Measurements from ENCODE around the gene TGM4. TPM values are rescaled to one million over a fixed set of nuclear protein-coding genes. Genes with fewer than 3 reads are reported as not detected.

TGM4 gene
- total and polyA plus RNA-seq, 10 of the 15 experiments (the other 5 are each of a cell fraction or from before 2014, with no cell fraction given): not detected

DNA sequence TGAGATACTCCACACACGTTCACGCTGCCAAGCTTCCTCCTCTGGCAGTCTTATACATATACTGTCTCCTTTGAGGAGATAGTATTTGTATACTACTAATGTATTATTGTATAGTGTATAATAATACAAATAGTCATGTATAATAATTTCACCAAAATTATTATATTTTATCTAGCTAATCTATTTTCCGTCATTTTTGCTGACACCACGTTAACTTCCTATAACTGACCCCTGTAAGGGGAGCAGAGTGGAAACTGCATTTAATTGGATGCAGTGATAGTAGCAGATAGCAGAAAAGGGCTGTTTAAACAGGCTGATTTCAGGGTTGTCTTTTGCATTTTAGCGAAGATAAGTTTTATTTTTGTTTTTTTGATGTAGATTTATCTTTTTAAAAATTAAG is 43.2 kb upstream of the TGM4 start:
- CTCF ChIA-PET: interaction anchor here (1.1 to 1.8 kb wide), 2 partner anchors 19 to 25 kb away, joined by 3 to 4 read pairs; no protein-coding TSS in a partner anchor
- POLR2A ChIA-PET: no interaction called here
- no peak for TF ChIP-seq TARDBP (IDR thresholded peaks at IDR 0.05; ENCODE audit: borderline replicate concordance)
- TF ChIP-seq SREBF1 (IDR thresholded peaks at IDR 0.05; ENCODE audit: low read length): no peak
- TF ChIP-seq, protein P1, sequence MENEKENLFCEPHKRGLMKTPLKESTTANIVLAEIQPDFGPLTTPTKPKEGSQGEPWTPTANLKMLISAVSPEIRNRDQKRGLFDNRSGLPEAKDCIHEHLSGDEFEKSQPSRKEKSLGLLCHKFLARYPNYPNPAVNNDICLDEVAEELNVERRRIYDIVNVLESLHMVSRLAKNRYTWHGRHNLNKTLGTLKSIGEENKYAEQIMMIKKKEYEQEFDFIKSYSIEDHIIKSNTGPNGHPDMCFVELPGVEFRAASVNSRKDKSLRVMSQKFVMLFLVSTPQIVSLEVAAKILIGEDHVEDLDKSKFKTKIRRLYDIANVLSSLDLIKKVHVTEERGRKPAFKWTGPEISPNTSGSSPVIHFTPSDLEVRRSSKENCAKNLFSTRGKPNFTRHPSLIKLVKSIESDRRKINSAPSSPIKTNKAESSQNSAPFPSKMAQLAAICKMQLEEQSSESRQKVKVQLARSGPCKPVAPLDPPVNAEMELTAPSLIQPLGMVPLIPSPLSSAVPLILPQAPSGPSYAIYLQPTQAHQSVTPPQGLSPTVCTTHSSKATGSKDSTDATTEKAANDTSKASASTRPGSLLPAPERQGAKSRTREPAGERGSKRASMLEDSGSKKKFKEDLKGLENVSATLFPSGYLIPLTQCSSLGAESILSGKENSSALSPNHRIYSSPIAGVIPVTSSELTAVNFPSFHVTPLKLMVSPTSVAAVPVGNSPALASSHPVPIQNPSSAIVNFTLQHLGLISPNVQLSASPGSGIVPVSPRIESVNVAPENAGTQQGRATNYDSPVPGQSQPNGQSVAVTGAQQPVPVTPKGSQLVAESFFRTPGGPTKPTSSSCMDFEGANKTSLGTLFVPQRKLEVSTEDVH (IDR thresholded peaks at IDR 0.05; ENCODE audit: low read depth, partially characterized antibody): no peak
- TF ChIP-seq FOXK2 (IDR thresholded peaks at IDR 0.05): no peak
- TF ChIP-seq ZNF217 (IDR thresholded peaks at IDR 0.05): no peak
- no peak for TF ChIP-seq JUND (IDR thresholded peaks at IDR 0.05; ENCODE audit: low read depth, low read length)
- no peak for TF ChIP-seq YBX1 (IDR thresholded peaks at IDR 0.05)
- TF ChIP-seq EGR1 (IDR thresholded peaks at IDR 0.05; ENCODE audit: borderline replicate concordance in 1 of 2, low read depth in 2 of 2, low read length in 2 of 2): no peak
- TF ChIP-seq POLR2A (IDR thresholded peaks at IDR 0.05; ENCODE audit: low read depth, low read length): no peak
- no peak for TF ChIP-seq CTCF (IDR thresholded peaks at IDR 0.05 in 2 of 3, conservative IDR thresholded peaks at IDR 0.05 in 1 of 3; ENCODE audit: control insufficient read depth in 2 of 3, extremely low read depth in 1 of 3, insufficient read depth in 1 of 3, low read depth in 3 of 3, low read length in 3 of 3)
- H3K36me3 ChIP-seq (ENCODE audit: control insufficient read depth in 2 of 2, insufficient read depth in 2 of 2, low read length in 1 of 2): peaks cover 13 to 15% of the 10 kb centered on the region in 2 experiments; a peak in 3 of 4 replicates
- BruUV-seq (replicated peaks): no TSS peak
- H2AFZ ChIP-seq (ENCODE audit: control insufficient read depth, low read depth, low read length): no peak overlapping the region
- SMC1A ChIA-PET (ENCODE audit: uncharacterized antibody, unreplicated experiment): interaction anchor here (0.8 to 1.4 kb wide), 4 partner anchors 8 to 20 kb away, joined by 3 to 4 read pairs (median 3); no protein-coding TSS in a partner anchor
- FAIRE-seq: no peak
- no peaks in the 10 kb centered on the region for H3K79me2 ChIP-seq (ENCODE audit: control insufficient read depth, insufficient read depth, low read length)
- no peak overlapping the region for H3K4me2 ChIP-seq (ENCODE audit: control insufficient read depth, insufficient read depth)
- RAD21 ChIA-PET (ENCODE audit: unreplicated experiment): no interaction called here
- DNase-seq (ENCODE audit: low read depth, low spot score): no peak
- no peaks in the 10 kb centered on the region for H3K27me3 ChIP-seq (replicated peaks in 1 of 2; ENCODE audit: control insufficient read depth in 2 of 2, insufficient read depth in 2 of 2, low read length in 1 of 2)
- no peaks in the 10 kb centered on the region for H3K4me1 ChIP-seq (ENCODE audit: control insufficient read depth, insufficient read depth, low read length)
- in situ Hi-C loops (cut with MboI): no loop called here
- H3K9me3 ChIP-seq (replicated peaks; ENCODE audit: control insufficient read depth, insufficient read depth, low read length): no peaks in the 10 kb centered on the region; the same call in 1 of the 3 replicates
- no peak overlapping the region for H3K27ac ChIP-seq (ENCODE audit: control insufficient read depth, insufficient read depth)
- WGBS (ENCODE audit: insufficient coverage, insufficient replicate concordance, low lambda C conversion rate, missing lambda C conversion rate): 100% methylated on average over 5 of the region's 5 CpGs
- no peak overlapping the region for H3K9ac ChIP-seq (ENCODE audit: control insufficient read depth, insufficient read depth, low read length)
- H4K20me1 ChIP-seq (ENCODE audit: control insufficient read depth, insufficient read depth): no peaks in the 10 kb centered on the region
- intact Hi-C loops (cut with micrococcal nuclease; ENCODE audit: unreplicated experiment): no loop called here
- ATAC-seq: no peak
- no peak overlapping the region for H3K4me3 ChIP-seq

Data from GM12878 (cell line).